Thoracic aorta (tissue), 2 donors: ENCODE results near the gene EIF4G1. TPM values are rescaled to one million over a fixed set of nuclear protein-coding genes. Genes with fewer than 3 reads are reported as not detected.
"Not testable (repeated sequence)": the region's sequence is repeated elsewhere in the genome, so short reads cannot be mapped to it uniquely, and the experiment has no call there.

Experiments
- ATAC-seq: fragments of 150-250 bp; one replicate; pipeline ENCODE4 v1.8.0; 2017; ENCODE audit warnings: low read depth; ENCODE audit not compliant: insufficient number of reproducible peaks, low FRiP score
- DNase-seq: peaks from one replicate; pipeline ENCODE4 v3.0.0-alpha.2; 2020; ENCODE audit warnings: low spot score
- H3K27ac ChIP-seq, 2 donors: fragments of 200-600 bp; sonication (generic); 1 replicate in 1 of 2; 2 replicates in 1 of 2; pipeline ENCODE4 v1.5.1; 2016; ENCODE audit warnings: mild to moderate bottlenecking in 2 of 2, moderate library complexity in 2 of 2
- H3K27me3 ChIP-seq: fragments of 200-600 bp; sonication (generic); replicated peaks from 2 replicates; pipeline ENCODE4 v1.6.0; 2016; ENCODE audit warnings: mild to moderate bottlenecking; ENCODE audit not compliant: insufficient read depth
- H3K36me3 ChIP-seq: fragments of 200-600 bp; sonication (generic); one replicate; pipeline ENCODE4 v1.5.1; 2016
- H3K4me1 ChIP-seq, 2 donors: fragments of 200-600 bp; sonication (generic); 1 replicate in 1 of 2; 2 replicates in 1 of 2; pipeline versions ENCODE4 v1.5.1 to v1.6.0; 2016; ENCODE audit warnings: low read depth in 2 of 2, mild to moderate bottlenecking in 1 of 2; ENCODE audit not compliant: control insufficient read depth in 1 of 2
- H3K4me3 ChIP-seq: fragments of 200-600 bp; sonication (generic); 2 replicates; pipeline ENCODE4 v1.5.1; 2016; ENCODE audit warnings: mild to moderate bottlenecking
- H3K9me3 ChIP-seq: fragments of 200-600 bp; sonication (generic); 2 replicates; pipeline ENCODE4 v1.5.1; 2016
- CTCF ChIP-seq: fragments of 200-600 bp; sonication (generic); IDR thresholded peaks from one replicate; pipeline ENCODE4 v1.5.1; 2019; ENCODE audit warnings: antibody characterized with exemption
- total RNA-seq, 2 donors: library from RNA; depleted of rRNA; stranded (reverse); fragments of >200 nt; gene quantifications; one replicate each; pipeline versions ENCODE4 v1.1.0 to v1.2.3, GENCODE V29; 2016

The EIF4G1 gene
- total RNA-seq, result 100 to 1,000 TPM; 254 to 334 TPM

GRCh38 chr3:184314363-184314699 is at the start of gene EIF4G1:
EIF4G1 (plus strand) TSS chr3:184314606; CDS start chr3:184315797, 1,191 bp downstream.
- no peak for TF ChIP-seq CTCF
- Histone ChIP-seq H3K9me3 (no peaks in the 10 kb centered on the region), H3K27me3 (no peaks in the 10 kb centered on the region), H3K4me3 (peak within 1 kb of the TSS; percentile 99), H3K4me1 (peaks cover 38 to 41% of the 10 kb centered on the region in 2 donors), H3K36me3 (no peaks in the 10 kb centered on the region), H3K27ac (peak within 1 kb of the TSS; percentile 97 to 100)
- peak; percentile 80 for DNase-seq
- ATAC-seq, result peak; percentile 87

- H3K4me3 ChIP-seq, H3K27me3 ChIP-seq, H3K9me3 ChIP-seq, ATAC-seq, H3K4me1 ChIP-seq, H3K27ac ChIP-seq, DNase-seq, H3K36me3 ChIP-seq: not testable (repeated sequence)
These were observed 47.2 kb upstream of the EIF4G1 start for GRCh38 chr3:184267249-184267648.

GRCh38 chr3:184272269-184272668 is 42.1 kb upstream of the EIF4G1 start:
- H3K27ac ChIP-seq, result no peak overlapping the region
- no peaks in the 10 kb centered on the region for H3K27me3 ChIP-seq
- H3K4me3 ChIP-seq, result no peak overlapping the region
- ATAC-seq, result no peak
- DNase-seq, result no peak
- H3K9me3 ChIP-seq, result no peaks in the 10 kb centered on the region
- H3K36me3 ChIP-seq, result no peaks in the 10 kb centered on the region
- no peaks in the 10 kb centered on the region for H3K4me1 ChIP-seq
- TF ChIP-seq CTCF, result no peak

GRCh38 chr3:184275381-184275701 is 39.1 kb upstream of the EIF4G1 start:
- Histone ChIP-seq H3K27me3 (no peaks in the 10 kb centered on the region), H3K4me3 (no peak overlapping the region), H3K36me3 (no peaks in the 10 kb centered on the region), H3K9me3 (no peaks in the 10 kb centered on the region), H3K4me1 (no peaks in the 10 kb centered on the region), H3K27ac (no peak overlapping the region)
- TF ChIP-seq CTCF, result no peak
- DNase-seq, result no peak
- ATAC-seq, result no peak

GRCh38 chr3:184275961-184276910 is 38.2 kb upstream of the EIF4G1 start, which contains the start of gene ECE2:
ECE2 (plus strand) TSS chr3:184276022; CDS start chr3:184276154, 132 bp downstream.
- no peak within 1 kb of the TSS for H3K27ac ChIP-seq
- no peaks in the 10 kb centered on the region for H3K4me1 ChIP-seq
- H3K36me3 ChIP-seq, result no peaks in the 10 kb centered on the region
- no peak within 1 kb of the TSS for H3K4me3 ChIP-seq
- H3K9me3 ChIP-seq, result no peaks in the 10 kb centered on the region
- no peak for TF ChIP-seq CTCF
- ATAC-seq, result no peak
- no peaks in the 10 kb centered on the region for H3K27me3 ChIP-seq
- DNase-seq, result no peak
